Measurements from ENCODE around the gene GMDS. TPM values are rescaled to one million over a fixed set of nuclear protein-coding genes. Genes with fewer than 3 reads are reported as not detected.

The GMDS gene
- total and polyA plus RNA-seq, 2 experiments from 2014 or later = 30.1 to 36.5 TPM

GRCh38 chr6:1616701-1617463 lies 628.5 kb downstream of the GMDS start:
- Mint-ChIP-seq H3K9me3 (peaks cover 10% of the 10 kb centered on the region), H3K36me3 (ENCODE audit: low read depth) (no peaks in the 10 kb centered on the region; the same call in 2 of the 3 replicates), H3K4me3 (no peak overlapping the region; the same call in 2 of the 3 replicates), H3K27ac (no peak overlapping the region), H3K27me3 (ENCODE audit: insufficient read depth, low read depth, poor library complexity) (peaks cover 95% of the 10 kb centered on the region), H3K4me1 (peaks cover 29% of the 10 kb centered on the region)
- Histone ChIP-seq H4K20me1 (replicated peaks; ENCODE audit: insufficient read depth) (peaks cover 31% of the 10 kb centered on the region), H3K27ac (ENCODE audit: low read depth) (no peak overlapping the region), H3K4me2 (peak overlapping the region; percentile 85), H3F3A (replicated peaks; ENCODE audit: low read depth) (peaks cover 22% of the 10 kb centered on the region; the same call in 1 of the 2 replicates), H3K9me2 (ENCODE audit: insufficient read depth) (no peaks in the 10 kb centered on the region), H3K4me3 (peak overlapping the region; percentile 58), H3K4me1 (ENCODE audit: insufficient read depth) (peaks cover 52% of the 10 kb centered on the region), H3K79me2 (replicated peaks; ENCODE audit: insufficient read depth) (no peaks in the 10 kb centered on the region), H3K27me3 (ENCODE audit: insufficient read depth) (peaks cover 100% of the 10 kb centered on the region), H3K36me3 (ENCODE audit: insufficient read depth) (no peaks in the 10 kb centered on the region), H2AFZ (no peak overlapping the region)
- ATAC-seq (no peak), DNase-seq (ENCODE audit: low spot score) (peak; percentile 35)
- TF ChIP-seq ETS1 (IDR thresholded peaks at IDR 0.05) (no peak), EZH2 (IDR thresholded peaks at IDR 0.05; ENCODE audit: low read depth, unreplicated experiment) (peak; percentile 47)

- no peaks in the 10 kb centered on the region for H3K36me3 ChIP-seq (ENCODE audit: insufficient read depth)
- no peak overlapping the region for H3K4me3 ChIP-seq
- H4K20me1 ChIP-seq (replicated peaks; ENCODE audit: insufficient read depth) = peaks cover 28% of the 10 kb centered on the region
- Mint-ChIP-seq H3K9me3 (peaks cover 11% of the 10 kb centered on the region), H3K27ac (no peak overlapping the region), H3K27me3 (ENCODE audit: insufficient read depth, low read depth, poor library complexity) (peaks cover 87% of the 10 kb centered on the region), H3K4me3 (no peak overlapping the region; the same call in 2 of the 3 replicates), H3K4me1 (peaks cover 30% of the 10 kb centered on the region), H3K36me3 (ENCODE audit: low read depth) (no peaks in the 10 kb centered on the region; the same call in 2 of the 3 replicates)
- TF ChIP-seq EZH2 (IDR thresholded peaks at IDR 0.05; ENCODE audit: low read depth, unreplicated experiment) (peak; percentile 77), ZNF462 (CRISPR knock-in tag; IDR thresholded peaks at IDR 0.05) (no peak)
- H3K4me1 ChIP-seq (ENCODE audit: insufficient read depth) = peaks cover 44% of the 10 kb centered on the region
- H3K4me2 ChIP-seq = peak overlapping the region; percentile 85; the same call in 1 of the 2 replicates
- no peaks in the 10 kb centered on the region for H3K79me2 ChIP-seq (replicated peaks; ENCODE audit: insufficient read depth)
- DNase-seq (ENCODE audit: low spot score) (no peak), ATAC-seq (no peak)
- H2AFZ ChIP-seq = no peak overlapping the region
- H3K27ac ChIP-seq (ENCODE audit: low read depth) = no peak overlapping the region
- peaks cover 100% of the 10 kb centered on the region for H3K27me3 ChIP-seq (ENCODE audit: insufficient read depth)
- H3F3A ChIP-seq (replicated peaks; ENCODE audit: low read depth) = peaks cover 22% of the 10 kb centered on the region; the same call in 1 of the 2 replicates
- H3K9me2 ChIP-seq (ENCODE audit: insufficient read depth) = no peaks in the 10 kb centered on the region
These were observed 629.5 kb downstream of the GMDS start for GRCh38 chr6:1615853-1616420.
